K562 (cell line): ENCODE data around the gene OBSL1. TPM values are rescaled to one million over a fixed set of nuclear protein-coding genes. Genes with fewer than 3 reads are reported as not detected.

Experiments
- ATAC-seq: fragments of 200-7000 bp; cut with Tn5 transposase; 3 replicates; pipeline ENCODE4 v1.9.1; 2020; ENCODE audit warnings: moderate library complexity
- BruUV-seq: library from RNA; stranded (reverse); fragments of 400-500 nt; replicated peaks from 2 replicates; lab custom pipeline; 2021; lab: Mats Ljungman, UMichigan
- CTCF ChIA-PET: fragments of 300-600 bp; formaldehyde crosslinking; extraction: SDS; loops from one replicate; lab custom pipeline; 2021; ENCODE audit warnings: low intra/inter-chr PET ratio; lab: Yijun Ruan, JAX
- POLR2A ChIA-PET: fragments of 300-600, 350-650 bp; sonication (Branson Sonifier 250); formaldehyde crosslinking; extraction: SDS; loops from one replicate; lab custom pipeline; 2021; ENCODE audit warnings: antibody characterized with exemption, inconsistent platforms; lab: Yijun Ruan, JAX
- DNase-seq, 4 experiments: peaks; one replicate each; pipeline versions ENCODE4 v3.0.0 to v3.0.0-alpha.2; 2011 to 2018; ENCODE audit warnings: low spot score in 3 of 4, mixed read lengths in 3 of 4; ENCODE audit errors: extremely low read depth in 1 of 4
- FAIRE-seq: peaks from 2 replicates; lab custom pipeline; 2011; peaks lifted over from hg19 to GRCh38; lab: Jason Lieb, UNC
- H2AFZ ChIP-seq: 2 replicates; pipeline ENCODE4 v1.6.0; 2011; ENCODE audit warnings: low read depth, low read length, control low read depth, inconsistent platforms
- H3K27ac ChIP-seq: fragments of 200-600 bp; 3 replicates; pipeline ENCODE4 v1.8.0; 2011; ENCODE audit warnings: low read depth, mild to moderate bottlenecking, control low read depth, inconsistent platforms, low read length, moderate library complexity, mixed read lengths; ENCODE audit errors: extremely low read depth
- H3K27me3 ChIP-seq, 2 experiments: fragments of 300-600 bp in 1 of 2; 2 replicates in 1 of 2; 3 replicates in 1 of 2; pipeline versions ENCODE4 v1.6.0 to v1.8.0; 2011; ENCODE audit warnings: inconsistent platforms in 2 of 2, low read length in 2 of 2, mild to moderate bottlenecking in 1 of 2, mixed read lengths in 1 of 2, moderate library complexity in 1 of 2; ENCODE audit not compliant: control insufficient read depth in 2 of 2, insufficient read depth in 2 of 2
- H3K36me3 ChIP-seq: fragments of 300-600 bp; 3 replicates; pipeline ENCODE4 v1.8.0; 2011; ENCODE audit warnings: mild to moderate bottlenecking, low read length, inconsistent platforms; ENCODE audit not compliant: control insufficient read depth, insufficient read depth
- H3K4me1 ChIP-seq, 2 experiments: fragments of 200-600 bp in 1 of 2; replicated peaks in 1 of 2; 2 replicates in 1 of 2; 3 replicates in 1 of 2; pipeline versions ENCODE4 v1.5.1 to v1.8.0; 2011; ENCODE audit warnings: inconsistent platforms in 2 of 2, low read length in 2 of 2, mild to moderate bottlenecking in 1 of 2, mixed read lengths in 1 of 2, moderate library complexity in 1 of 2; ENCODE audit not compliant: control insufficient read depth in 2 of 2, insufficient read depth in 2 of 2
- H3K4me2 ChIP-seq: 2 replicates; pipeline ENCODE4 v1.6.1; 2011; ENCODE audit warnings: low read length, control low read depth, inconsistent platforms, mixed read lengths; ENCODE audit not compliant: insufficient read depth
- H3K4me3 ChIP-seq: fragments of 200-600 bp; sonication (generic), shearing (Covaris generic); 2 replicates; pipeline ENCODE4 v1.5.1; 2016; ENCODE audit warnings: control low read depth, inconsistent platforms
- H3K79me2 ChIP-seq: fragments of 200-600 bp; 3 replicates; pipeline ENCODE4 v1.8.0; 2011; ENCODE audit warnings: low read length, inconsistent platforms; ENCODE audit not compliant: control insufficient read depth, insufficient read depth
- H3K9ac ChIP-seq, 2 experiments: 2 replicates each; pipeline versions ENCODE4 v1.6.0 to v1.6.1; 2011; ENCODE audit warnings: low read depth in 2 of 2, low read length in 2 of 2, control low read depth in 1 of 2, inconsistent platforms in 1 of 2, mild to moderate bottlenecking in 1 of 2, mixed read lengths in 1 of 2; ENCODE audit not compliant: insufficient read depth in 1 of 2
- H3K9me1 ChIP-seq: one replicate; pipeline ENCODE4 v1.6.0; 2011; ENCODE audit warnings: inconsistent platforms, mild to moderate bottlenecking, low read length, moderate library complexity; ENCODE audit not compliant: control insufficient read depth, insufficient read depth
- H3K9me3 ChIP-seq: replicated peaks from 2 replicates; pipeline ENCODE4 v1.5.1; 2011; ENCODE audit warnings: low read depth, low read length, inconsistent platforms; ENCODE audit not compliant: control insufficient read depth, insufficient read depth
- H4K20me1 ChIP-seq: replicated peaks from 2 replicates; pipeline ENCODE4 v1.6.1; 2011; ENCODE audit warnings: low read length, inconsistent platforms, mixed read lengths; ENCODE audit not compliant: control insufficient read depth, insufficient read depth
- ETV5 ChIP-seq: sonication (generic); formaldehyde crosslinking; IDR thresholded peaks from 2 replicates; pipeline ENCODE4 v1.4.0; 2020; ENCODE audit warnings: low read depth, mild to moderate bottlenecking, missing genetic modification reagents
- MBD2 ChIP-seq: sonication (generic); IDR thresholded peaks from 2 replicates; pipeline ENCODE4 v1.6.1; 2016; ENCODE audit warnings: low read depth, borderline replicate concordance
- MCM5 ChIP-seq: fragments of 450-650 bp; IDR thresholded peaks from 2 replicates; pipeline ENCODE4 v1.6.1; 2016; ENCODE audit warnings: low read depth
- ZNF143 ChIP-seq: sonication (generic); formaldehyde crosslinking; IDR thresholded peaks from 2 replicates; pipeline ENCODE4 v1.9.0; 2022; ENCODE audit warnings: mild to moderate bottlenecking, missing genetic modification reagents
- ZNF282 ChIP-seq: sonication (generic); formaldehyde crosslinking; IDR thresholded peaks from 2 replicates; pipeline ENCODE4 v1.8.1; 2023; ENCODE audit warnings: missing genetic modification reagents
- ZNF75A ChIP-seq: fragments of 450-650 bp; formaldehyde crosslinking; IDR thresholded peaks from 2 replicates; pipeline ENCODE4 v1.4.0; 2020; ENCODE audit warnings: mild to moderate bottlenecking
- WGBS: fragments of 100-300 bp; shearing (Covaris generic); methylation state at CpG from one replicate; pipeline ENCODE4 v1.1.6; 2016; ENCODE audit warnings: low coverage, mixed read lengths; ENCODE audit not compliant: insufficient coverage; ENCODE audit errors: missing lambda C conversion rate; 5-methylcytosine and 5-hydroxymethylcytosine counted together
- in situ Hi-C: fragments of 300-500 bp; cut with MboI; formaldehyde crosslinking; loops from 4 replicates; pipeline ENCODE4 v1.15.0; 2018; ENCODE audit warnings: inconsistent platforms, mixed read lengths
- intact Hi-C: fragments of 100-400 bp; cut with micrococcal nuclease; formaldehyde crosslinking; loops from 2 replicates; pipeline ENCODE4 v1.14.2; 2022
- polyA plus RNA-seq, 8 experiments: library from polyadenylated mRNA; depleted of rRNA in 4 of 8; stranded (reverse) in 5 of 8; unstranded in 3 of 8; fragments of >200 nt; fragmentation: Nextera tagmentation in 2 of 8; fragmentation: Illumina TruSeq in 1 of 8; extraction: Ambion mirVana in 2 of 8; extraction: Trizol in 1 of 8; gene quantifications; 2 replicates each; pipeline versions ENCODE4 v1.2.1 to v1.2.3, GENCODE V29; 2011 to 2014; ENCODE audit warnings: inconsistent platforms in 1 of 8, missing spikeins in 1 of 8
- total RNA-seq, 7 experiments: library from RNA; depleted of rRNA in 6 of 7; stranded (reverse); fragments of >200 nt in 6 of 7; fragmentation: Illumina TruSeq in 2 of 7; extraction: Trizol in 2 of 7; gene quantifications; 2 replicates each; pipeline versions ENCODE4 v1.2.1 to v1.2.3, GENCODE V29; 2011 to 2021; ENCODE audit warnings: low replicate concordance in 1 of 7
- TF ChIP-seq, protein P1 (sequence below): sonication (generic); IDR thresholded peaks from 2 replicates; pipeline ENCODE4 v1.6.1; 2016

OBSL1 gene
- total and polyA plus RNA-seq, 9 of the 15 experiments (the other 6 are each of a cell fraction or from before 2014, with no cell fraction given) = 1.2 to 26.6 (median 8.6) TPM

DNA sequence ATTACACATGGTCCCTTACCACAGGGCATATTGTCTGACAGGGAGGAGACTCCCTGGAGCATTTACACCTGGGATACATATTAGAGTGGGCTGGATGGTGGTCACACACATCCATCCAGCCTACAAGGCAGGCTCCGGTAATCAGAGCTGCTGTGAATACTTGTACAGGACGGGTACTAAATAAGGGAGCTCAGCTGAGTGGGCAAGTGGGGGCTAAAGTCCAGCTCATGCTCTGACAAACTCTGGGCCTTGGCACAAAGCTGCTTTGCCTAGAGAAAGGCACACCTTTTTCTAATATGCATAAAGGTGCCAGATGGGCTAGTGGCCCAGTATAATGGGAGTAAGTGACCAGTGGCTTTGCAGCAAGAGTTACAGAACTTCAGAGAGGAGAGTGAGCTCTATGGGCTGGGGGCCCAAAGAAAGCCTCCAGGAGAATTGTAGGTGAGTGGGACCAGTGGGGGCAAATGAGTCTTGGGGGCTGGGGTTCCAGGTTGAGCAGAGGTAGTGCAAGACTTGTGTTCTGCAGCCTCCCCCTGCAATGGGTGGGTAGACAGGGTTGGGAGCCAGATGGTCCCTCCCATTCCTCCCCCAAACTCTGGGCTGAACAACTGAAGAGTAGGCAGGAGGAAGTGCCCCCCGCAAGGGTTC, 25.9 kb downstream of the OBSL1 start:
- no peak for FAIRE-seq
- ChIA-PET CTCF (no interaction called here), POLR2A (interaction anchor here (0.9 kb wide), 1 partner anchor 142 kb away, joined by 4 read pairs; no protein-coding TSS in a partner anchor)
- Histone ChIP-seq H3K27me3 (no peaks in the 10 kb centered on the region), H4K20me1 (peaks cover 9% of the 10 kb centered on the region; the same call in 1 of the 2 replicates), H3K27ac (no peak overlapping the region), H3K4me1 (peaks cover 0 to 40% of the 10 kb centered on the region in 2 experiments; a peak in 3 of 5 replicates), H3K79me2 (peaks cover 17% of the 10 kb centered on the region), H2AFZ (no peak overlapping the region), H3K4me3 (no peak overlapping the region), H3K4me2 (no peak overlapping the region), H3K9me1 (no peaks in the 10 kb centered on the region), H3K9me3 (no peaks in the 10 kb centered on the region), H3K9ac (no peak overlapping the region), H3K36me3 (peaks cover 11% of the 10 kb centered on the region; the same call in 2 of the 3 replicates)
- TF ChIP-seq ZNF143 (CRISPR knock-in tag) (no peak), ZNF75A (CRISPR knock-in tag) (no peak), MCM5 (no peak), ZNF282 (CRISPR knock-in tag) (no peak), ETV5 (CRISPR knock-in tag) (no peak), MBD2 (no peak)
- TF ChIP-seq, protein P1, sequence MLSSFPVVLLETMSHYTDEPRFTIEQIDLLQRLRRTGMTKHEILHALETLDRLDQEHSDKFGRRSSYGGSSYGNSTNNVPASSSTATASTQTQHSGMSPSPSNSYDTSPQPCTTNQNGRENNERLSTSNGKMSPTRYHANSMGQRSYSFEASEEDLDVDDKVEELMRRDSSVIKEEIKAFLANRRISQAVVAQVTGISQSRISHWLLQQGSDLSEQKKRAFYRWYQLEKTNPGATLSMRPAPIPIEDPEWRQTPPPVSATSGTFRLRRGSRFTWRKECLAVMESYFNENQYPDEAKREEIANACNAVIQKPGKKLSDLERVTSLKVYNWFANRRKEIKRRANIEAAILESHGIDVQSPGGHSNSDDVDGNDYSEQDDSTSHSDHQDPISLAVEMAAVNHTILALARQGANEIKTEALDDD = no peak
- in situ Hi-C loops (loop anchor here (10.0 kb wide), 1 partner anchor 149 kb away; no protein-coding TSS in a partner anchor), intact Hi-C loops (loop anchor here (2.0 kb wide), 1 partner anchor 25 kb away; the partner anchor contains the start of gene OBSL1)
- ATAC-seq = no peak
- BruUV-seq = no TSS peak
- WGBS = 61% methylated on average over 3 of the region's 3 CpGs
- DNase-seq = no peak
